MCF 10A (cell line): ENCODE results near the gene ST6GALNAC5. TPM values are rescaled to one million over a fixed set of nuclear protein-coding genes. Genes with fewer than 3 reads are reported as not detected.

Experiments used
- BruUV-seq: library from RNA; stranded (reverse); fragments of 400-500 nt; replicated peaks from 2 replicates; lab custom pipeline; 2021; lab: Mats Ljungman, UMichigan
- CTCF ChIA-PET: fragments of 300-600 bp; sonication (Branson Sonifier 250); formaldehyde crosslinking; extraction: SDS; loops from one replicate; lab custom pipeline; 2021; ENCODE audit warnings: antibody characterized with exemption, inconsistent platforms; lab: Yijun Ruan, JAX
- POLR2A ChIA-PET: fragments of 300-600, 350-650 bp; sonication (Branson Sonifier 250); formaldehyde crosslinking; extraction: SDS; loops from one replicate; lab custom pipeline; 2020; ENCODE audit warnings: antibody characterized with exemption, inconsistent platforms; lab: Yijun Ruan, JAX
- DNase-seq: peaks from one replicate; pipeline ENCODE4 v3.0.0-alpha.2; 2018; ENCODE audit not compliant: unreplicated experiment
- H3K27ac Mint-ChIP-seq: one replicate; pipeline ENCODE4 v1.8.0; 2022; ENCODE audit warnings: mild to moderate bottlenecking, low read depth, mixed read lengths; ENCODE audit not compliant: unreplicated experiment
- H3K27me3 Mint-ChIP-seq: one replicate; pipeline ENCODE4 v1.8.0; 2022; ENCODE audit warnings: mixed read lengths; ENCODE audit not compliant: insufficient read depth, unreplicated experiment
- H3K36me3 Mint-ChIP-seq: one replicate; pipeline ENCODE4 v1.8.0; 2022; ENCODE audit warnings: mild to moderate bottlenecking, moderate library complexity, mixed read lengths; ENCODE audit not compliant: insufficient read depth, unreplicated experiment
- H3K4me1 Mint-ChIP-seq: one replicate; pipeline ENCODE4 v1.8.0; 2022; ENCODE audit warnings: mixed read lengths; ENCODE audit not compliant: insufficient read depth, unreplicated experiment
- H3K4me3 Mint-ChIP-seq: one replicate; pipeline ENCODE4 v1.8.0; 2022; ENCODE audit warnings: mild to moderate bottlenecking, moderate library complexity, mixed read lengths; ENCODE audit not compliant: unreplicated experiment
- H3K9me3 Mint-ChIP-seq: one replicate; pipeline ENCODE4 v1.8.0; 2022; ENCODE audit warnings: mixed read lengths; ENCODE audit not compliant: unreplicated experiment
- intact Hi-C: fragments of 100-400 bp; cut with micrococcal nuclease; formaldehyde crosslinking; loops from 2 replicates; pipeline ENCODE4 v1.14.1; 2022
- total RNA-seq: library from RNA; stranded (reverse); gene quantifications from 2 replicates; pipeline ENCODE4 v1.2.3, GENCODE V29; 2022
- TF ChIP-seq, protein P1 (sequence below): fragments of 200-600 bp; IDR thresholded peaks from one replicate; pipeline ENCODE4 v1.8.0; 2022; ENCODE audit warnings: antibody characterized with exemption, mild to moderate bottlenecking; ENCODE audit not compliant: unreplicated experiment

The ST6GALNAC5 gene
- total RNA-seq, 1 experiment from 2014 or later, result 3.3 TPM

GRCh38 chr1:76892675-76893074, 25.4 kb downstream of the ST6GALNAC5 start:
- DNase-seq, result no peak
- ChIA-PET POLR2A (interaction anchor here (0.6 kb wide), 1 partner anchor 357 kb away, joined by 3 read pairs; no protein-coding TSS in a partner anchor), CTCF (interaction anchor here (0.6 kb wide), 1 partner anchor 254 kb away, joined by 3 read pairs; no protein-coding TSS in a partner anchor)
- TF ChIP-seq, protein P1, sequence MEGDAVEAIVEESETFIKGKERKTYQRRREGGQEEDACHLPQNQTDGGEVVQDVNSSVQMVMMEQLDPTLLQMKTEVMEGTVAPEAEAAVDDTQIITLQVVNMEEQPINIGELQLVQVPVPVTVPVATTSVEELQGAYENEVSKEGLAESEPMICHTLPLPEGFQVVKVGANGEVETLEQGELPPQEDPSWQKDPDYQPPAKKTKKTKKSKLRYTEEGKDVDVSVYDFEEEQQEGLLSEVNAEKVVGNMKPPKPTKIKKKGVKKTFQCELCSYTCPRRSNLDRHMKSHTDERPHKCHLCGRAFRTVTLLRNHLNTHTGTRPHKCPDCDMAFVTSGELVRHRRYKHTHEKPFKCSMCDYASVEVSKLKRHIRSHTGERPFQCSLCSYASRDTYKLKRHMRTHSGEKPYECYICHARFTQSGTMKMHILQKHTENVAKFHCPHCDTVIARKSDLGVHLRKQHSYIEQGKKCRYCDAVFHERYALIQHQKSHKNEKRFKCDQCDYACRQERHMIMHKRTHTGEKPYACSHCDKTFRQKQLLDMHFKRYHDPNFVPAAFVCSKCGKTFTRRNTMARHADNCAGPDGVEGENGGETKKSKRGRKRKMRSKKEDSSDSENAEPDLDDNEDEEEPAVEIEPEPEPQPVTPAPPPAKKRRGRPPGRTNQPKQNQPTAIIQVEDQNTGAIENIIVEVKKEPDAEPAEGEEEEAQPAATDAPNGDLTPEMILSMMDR, result no peak
- H3K4me3 Mint-ChIP-seq, result no peak overlapping the region
- H3K36me3 Mint-ChIP-seq, result no peaks in the 10 kb centered on the region
- BruUV-seq, result no TSS peak
- intact Hi-C loops, result no loop called here
- H3K4me1 Mint-ChIP-seq, result no peaks in the 10 kb centered on the region
- no peaks in the 10 kb centered on the region for H3K9me3 Mint-ChIP-seq
- H3K27me3 Mint-ChIP-seq, result no peaks in the 10 kb centered on the region
- H3K27ac Mint-ChIP-seq, result no peak overlapping the region

DNA sequence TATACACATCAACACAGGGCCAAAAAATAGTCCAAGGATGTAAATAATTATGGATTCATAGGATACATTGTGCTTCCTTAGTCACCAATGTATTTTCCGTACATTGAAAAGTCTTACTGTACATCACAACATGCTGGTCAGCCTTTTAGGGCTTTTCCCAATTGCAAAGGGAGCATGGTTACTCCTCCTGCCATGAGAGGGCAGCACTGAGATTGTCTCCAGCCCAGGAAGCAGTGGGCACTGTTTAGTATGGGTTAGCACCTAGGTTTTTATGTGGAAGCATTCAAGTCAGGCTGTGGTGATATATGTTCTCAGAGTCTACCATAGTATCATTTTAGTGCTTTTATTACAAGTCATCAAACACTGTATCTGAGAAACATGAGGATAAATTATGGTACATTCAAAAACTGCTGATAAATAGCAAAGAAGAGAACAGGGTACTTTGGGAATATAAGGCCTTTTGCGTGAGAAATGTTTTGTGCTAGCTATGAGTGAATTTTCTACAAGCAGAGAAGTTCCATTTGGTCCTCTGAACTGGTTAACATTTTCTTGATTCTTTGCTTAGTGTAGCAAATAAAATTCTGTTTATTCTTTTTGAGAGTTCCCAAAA, 34.0 kb downstream of the ST6GALNAC5 start:
- intact Hi-C loops, result loop anchor here (1.0 to 2.0 kb wide), 4 partner anchors 130 to 746 kb away; no protein-coding TSS in a partner anchor
- no peaks in the 10 kb centered on the region for H3K4me1 Mint-ChIP-seq
- ChIA-PET CTCF (interaction anchor here (1.0 kb wide), 1 partner anchor 28 kb away, joined by 3 read pairs; no protein-coding TSS in a partner anchor), POLR2A (no interaction called here)
- H3K27ac Mint-ChIP-seq, result no peak overlapping the region
- TF ChIP-seq, protein P1, result peak; percentile 53
- peak; percentile 69 for DNase-seq
- no peaks in the 10 kb centered on the region for H3K36me3 Mint-ChIP-seq
- no peaks in the 10 kb centered on the region for H3K27me3 Mint-ChIP-seq
- H3K4me3 Mint-ChIP-seq, result no peak overlapping the region
- H3K9me3 Mint-ChIP-seq, result no peaks in the 10 kb centered on the region
- no TSS peak for BruUV-seq

DNA sequence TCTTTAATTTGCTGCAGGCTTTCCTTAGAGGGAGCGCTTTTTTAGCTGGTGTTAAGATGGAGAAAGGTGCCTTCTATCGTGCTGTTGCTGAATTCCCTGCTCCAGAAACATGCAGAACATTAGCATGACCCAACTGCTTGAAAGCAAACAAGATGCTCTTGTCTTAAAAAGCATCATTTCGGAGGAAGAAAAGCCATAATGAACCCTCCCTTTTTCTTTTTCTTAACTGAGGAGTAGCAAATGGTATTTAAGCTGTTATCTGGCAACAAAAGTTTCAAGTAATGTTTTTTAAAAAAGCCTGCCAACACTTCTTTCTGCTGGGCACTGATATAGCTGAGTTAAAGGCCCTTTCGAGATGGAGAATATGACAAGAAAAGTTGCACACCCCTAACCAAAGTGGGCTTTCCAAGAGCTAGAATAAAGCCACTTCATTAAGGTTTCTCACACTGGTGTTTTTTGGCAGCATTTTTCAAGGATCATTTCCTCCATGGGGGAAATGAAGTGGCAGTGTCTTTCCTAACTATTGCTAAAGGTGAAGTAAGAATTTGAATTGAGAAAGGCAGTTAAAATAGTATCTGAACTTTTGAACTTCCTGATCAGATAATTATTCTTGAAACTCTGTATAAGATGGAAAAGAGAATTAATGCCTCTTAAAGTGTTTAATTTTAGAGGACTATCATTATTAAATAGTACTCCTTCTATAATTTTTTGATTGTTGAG, 38.8 kb downstream of the ST6GALNAC5 start:
- no peak overlapping the region for H3K27ac Mint-ChIP-seq
- CTCF ChIA-PET, result interaction anchor here (0.5 to 1.0 kb wide), 3 partner anchors 67 to 302 kb away, joined by 3 to 5 read pairs (median 3); no protein-coding TSS in a partner anchor
- TF ChIP-seq, protein P1, result no peak
- H3K27me3 Mint-ChIP-seq, result no peaks in the 10 kb centered on the region
- intact Hi-C loops, result no loop called here
- POLR2A ChIA-PET, result no interaction called here
- no peaks in the 10 kb centered on the region for H3K4me1 Mint-ChIP-seq
- H3K9me3 Mint-ChIP-seq, result no peaks in the 10 kb centered on the region
- no peak overlapping the region for H3K4me3 Mint-ChIP-seq
- BruUV-seq, result no TSS peak
- H3K36me3 Mint-ChIP-seq, result no peaks in the 10 kb centered on the region
- peak; percentile 2 for DNase-seq

- no peak for DNase-seq
- Mint-ChIP-seq H3K27ac (no peak overlapping the region), H3K36me3 (no peaks in the 10 kb centered on the region), H3K4me3 (no peak overlapping the region), H3K27me3 (no peaks in the 10 kb centered on the region), H3K4me1 (no peaks in the 10 kb centered on the region), H3K9me3 (peaks cover 7% of the 10 kb centered on the region)
- ChIA-PET POLR2A (no interaction called here), CTCF (no interaction called here)
- no TSS peak for BruUV-seq
- intact Hi-C loops, result no loop called here
- TF ChIP-seq, protein P1, result no peak
These were observed 42.0 kb downstream of the ST6GALNAC5 start for GRCh38 chr1:76909311-76909710.
